HEK293 (cell line): Measurements from ENCODE around the gene ACAP2.

Experiments
- KLF7 ChIP-seq: fragments of 450-650 bp; formaldehyde crosslinking; IDR thresholded peaks from 2 replicates; pipeline ENCODE4 v1.5.1; 2016; ENCODE audit warnings: missing biosample characterization, missing genetic modification characterization, borderline replicate concordance
- KLF9 ChIP-seq: fragments of 450-650 bp; formaldehyde crosslinking; IDR thresholded peaks from 2 replicates; pipeline ENCODE4 v1.5.1; 2016; ENCODE audit warnings: missing biosample characterization, missing genetic modification characterization, low read depth
- MYNN ChIP-seq: fragments of 450-650 bp; formaldehyde crosslinking; IDR thresholded peaks from 2 replicates; pipeline ENCODE4 v1.5.1; 2016; ENCODE audit warnings: missing biosample characterization, missing genetic modification characterization, borderline replicate concordance
- PRDM4 ChIP-seq: fragments of 450-650 bp; formaldehyde crosslinking; IDR thresholded peaks from 2 replicates; pipeline ENCODE4 v1.5.1; 2017; ENCODE audit warnings: missing biosample characterization, missing genetic modification characterization
- SCRT1 ChIP-seq: fragments of 450-650 bp; formaldehyde crosslinking; IDR thresholded peaks from 2 replicates; pipeline ENCODE4 v1.5.1; 2016; ENCODE audit warnings: missing biosample characterization, missing genetic modification characterization, borderline replicate concordance
- SP2 ChIP-seq: fragments of 450-650 bp; formaldehyde crosslinking; IDR thresholded peaks from 2 replicates; pipeline ENCODE4 v1.5.1; 2016; ENCODE audit warnings: missing biosample characterization, missing genetic modification characterization
- ZBTB26 ChIP-seq: fragments of 450-650 bp; formaldehyde crosslinking; optimal IDR thresholded peaks from 2 replicates; pipeline ENCODE3; 2016; ENCODE audit warnings: missing biosample characterization, mild to moderate bottlenecking, missing genetic modification characterization
- ZBTB44 ChIP-seq: fragments of 450-650 bp; IDR thresholded peaks from 2 replicates; pipeline ENCODE4 v1.5.1; 2018; ENCODE audit warnings: missing biosample characterization, mild to moderate bottlenecking, missing genetic modification characterization
- ZFHX2 ChIP-seq: fragments of 450-650 bp; formaldehyde crosslinking; conservative IDR thresholded peaks from 2 replicates; pipeline ENCODE4 v1.5.1; 2016; ENCODE audit warnings: missing biosample characterization, missing genetic modification characterization
- ZNF132 ChIP-seq: fragments of 450-650 bp; formaldehyde crosslinking; IDR thresholded peaks from 2 replicates; pipeline ENCODE4 v1.5.1; 2017; ENCODE audit warnings: missing biosample characterization, missing genetic modification characterization, borderline replicate concordance
- ZNF169 ChIP-seq: fragments of 450-650 bp; formaldehyde crosslinking; IDR thresholded peaks from 2 replicates; pipeline ENCODE4 v1.5.1; 2016; ENCODE audit warnings: missing biosample characterization, missing genetic modification characterization
- ZNF174 ChIP-seq: fragments of 450-650 bp; formaldehyde crosslinking; IDR thresholded peaks from 2 replicates; pipeline ENCODE4 v1.5.0; 2017; ENCODE audit warnings: missing biosample characterization, mild to moderate bottlenecking, missing genetic modification characterization
- ZNF24 ChIP-seq: fragments of 450-650 bp; formaldehyde crosslinking; IDR thresholded peaks from 2 replicates; pipeline ENCODE4 v1.5.1; 2016; ENCODE audit warnings: missing biosample characterization, missing genetic modification characterization
- ZNF362 ChIP-seq: fragments of 450-650 bp; formaldehyde crosslinking; IDR thresholded peaks from 2 replicates; pipeline ENCODE4 v1.5.1; 2016; ENCODE audit warnings: missing biosample characterization, missing genetic modification characterization
- ZNF404 ChIP-seq: fragments of 450-650 bp; formaldehyde crosslinking; IDR thresholded peaks from 2 replicates; pipeline ENCODE4 v1.5.1; 2017; ENCODE audit warnings: missing biosample characterization, missing genetic modification characterization
- ZNF426 ChIP-seq: fragments of 450-650 bp; formaldehyde crosslinking; IDR thresholded peaks from 2 replicates; pipeline ENCODE4 v1.5.1; 2017; ENCODE audit warnings: missing biosample characterization, missing genetic modification characterization, mild to moderate bottlenecking, inconsistent platforms, moderate library complexity
- ZNF549 ChIP-seq: fragments of 450-650 bp; IDR thresholded peaks from 2 replicates; pipeline ENCODE4 v1.5.1; 2018; ENCODE audit warnings: missing biosample characterization, missing genetic modification characterization, mild to moderate bottlenecking, inconsistent platforms, moderate library complexity
- ZNF560 ChIP-seq: fragments of 450-650 bp; formaldehyde crosslinking; IDR thresholded peaks from 2 replicates; pipeline ENCODE4 v1.5.1; 2017; ENCODE audit warnings: missing biosample characterization, missing genetic modification characterization, borderline replicate concordance
- ZNF621 ChIP-seq: fragments of 450-650 bp; formaldehyde crosslinking; IDR thresholded peaks from 2 replicates; pipeline ENCODE4 v1.5.1; 2017; ENCODE audit warnings: missing biosample characterization, missing genetic modification characterization
- ZNF626 ChIP-seq: fragments of 450-650 bp; sonication (Bioruptor Pico); formaldehyde crosslinking; IDR thresholded peaks from 2 replicates; pipeline ENCODE4 v1.5.1; 2018; ENCODE audit warnings: missing biosample characterization, missing genetic modification characterization, inconsistent platforms
- ZNF785 ChIP-seq: fragments of 450-650 bp; formaldehyde crosslinking; IDR thresholded peaks from 2 replicates; pipeline ENCODE4 v1.5.1; 2016; ENCODE audit warnings: missing biosample characterization, missing genetic modification characterization
- ZNF792 ChIP-seq: fragments of 450-650 bp; formaldehyde crosslinking; IDR thresholded peaks from 2 replicates; pipeline ENCODE4 v1.5.1; 2016; ENCODE audit warnings: missing biosample characterization, missing genetic modification characterization
- ZSCAN23 ChIP-seq: fragments of 450-650 bp; formaldehyde crosslinking; IDR thresholded peaks from 2 replicates; pipeline ENCODE4 v1.5.1; 2016; ENCODE audit warnings: missing biosample characterization, missing genetic modification characterization
- ZSCAN30 ChIP-seq: fragments of 450-650 bp; IDR thresholded peaks from 2 replicates; pipeline ENCODE4 v1.5.1; 2018; ENCODE audit warnings: missing biosample characterization, mild to moderate bottlenecking, missing genetic modification characterization, moderate library complexity
- TF ChIP-seq, protein P1 (sequence below): fragments of 450-650 bp; formaldehyde crosslinking; conservative IDR thresholded peaks from 2 replicates; pipeline ENCODE4 v1.5.1; 2016; ENCODE audit warnings: low read depth, missing biosample characterization, missing genetic modification characterization
- TF ChIP-seq, protein P2 (sequence below): fragments of 450-650 bp; formaldehyde crosslinking; IDR thresholded peaks from 2 replicates; pipeline ENCODE4 v1.5.1; 2017; ENCODE audit warnings: missing biosample characterization, missing genetic modification characterization

ACAP2 gene

GRCh38 chr3:195270817-195271409 lies 171.9 kb downstream of the ACAP2 start, which contains the start of gene XXYLT1 (continued):
- no peak for TF ChIP-seq ZNF560 (tag by site-specific recombination)
- TF ChIP-seq ZFHX2 (tag by site-specific recombination) = no peak
- peak; percentile 76 for TF ChIP-seq ZBTB26 (tag by site-specific recombination)
- TF ChIP-seq ZSCAN23 (tag by site-specific recombination) = no peak
- no peak for TF ChIP-seq ZNF549 (tag by site-specific recombination)
- no peak for TF ChIP-seq ZNF24
- TF ChIP-seq, protein P1, sequence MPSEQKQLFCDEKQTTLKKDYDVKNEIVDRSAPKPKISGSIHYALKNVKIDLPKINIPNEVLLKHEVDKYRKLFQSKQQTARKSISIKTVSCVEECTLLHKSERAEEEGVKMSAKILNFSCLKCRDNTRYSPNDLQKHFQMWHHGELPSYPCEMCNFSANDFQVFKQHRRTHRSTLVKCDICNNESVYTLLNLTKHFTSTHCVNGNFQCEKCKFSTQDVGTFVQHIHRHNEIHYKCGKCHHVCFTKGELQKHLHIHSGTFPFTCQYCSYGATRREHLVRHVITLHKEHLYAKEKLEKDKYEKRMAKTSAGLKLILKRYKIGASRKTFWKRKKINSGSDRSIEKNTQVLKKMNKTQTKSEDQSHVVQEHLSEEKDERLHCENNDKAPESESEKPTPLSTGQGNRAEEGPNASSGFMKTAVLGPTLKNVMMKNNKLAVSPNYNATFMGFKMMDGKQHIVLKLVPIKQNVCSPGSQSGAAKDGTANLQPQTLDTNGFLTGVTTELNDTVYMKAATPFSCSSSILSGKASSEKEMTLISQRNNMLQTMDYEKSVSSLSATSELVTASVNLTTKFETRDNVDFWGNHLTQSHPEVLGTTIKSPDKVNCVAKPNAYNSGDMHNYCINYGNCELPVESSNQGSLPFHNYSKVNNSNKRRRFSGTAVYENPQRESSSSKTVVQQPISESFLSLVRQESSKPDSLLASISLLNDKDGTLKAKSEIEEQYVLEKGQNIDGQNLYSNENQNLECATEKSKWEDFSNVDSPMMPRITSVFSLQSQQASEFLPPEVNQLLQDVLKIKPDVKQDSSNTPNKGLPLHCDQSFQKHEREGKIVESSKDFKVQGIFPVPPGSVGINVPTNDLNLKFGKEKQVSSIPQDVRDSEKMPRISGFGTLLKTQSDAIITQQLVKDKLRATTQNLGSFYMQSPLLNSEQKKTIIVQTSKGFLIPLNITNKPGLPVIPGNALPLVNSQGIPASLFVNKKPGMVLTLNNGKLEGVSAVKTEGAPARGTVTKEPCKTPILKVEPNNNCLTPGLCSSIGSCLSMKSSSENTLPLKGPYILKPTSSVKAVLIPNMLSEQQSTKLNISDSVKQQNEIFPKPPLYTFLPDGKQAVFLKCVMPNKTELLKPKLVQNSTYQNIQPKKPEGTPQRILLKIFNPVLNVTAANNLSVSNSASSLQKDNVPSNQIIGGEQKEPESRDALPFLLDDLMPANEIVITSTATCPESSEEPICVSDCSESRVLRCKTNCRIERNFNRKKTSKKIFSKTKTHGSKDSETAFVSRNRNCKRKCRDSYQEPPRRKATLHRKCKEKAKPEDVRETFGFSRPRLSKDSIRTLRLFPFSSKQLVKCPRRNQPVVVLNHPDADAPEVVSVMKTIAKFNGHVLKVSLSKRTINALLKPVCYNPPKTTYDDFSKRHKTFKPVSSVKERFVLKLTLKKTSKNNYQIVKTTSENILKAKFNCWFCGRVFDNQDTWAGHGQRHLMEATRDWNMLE (tag by site-specific recombination) = no peak
- TF ChIP-seq ZNF792 (tag by site-specific recombination) = no peak
- no peak for TF ChIP-seq ZNF362 (tag by site-specific recombination)
- no peak for TF ChIP-seq ZNF169
- no peak for TF ChIP-seq ZNF785
- no peak for TF ChIP-seq MYNN (tag by site-specific recombination)
- no peak for TF ChIP-seq PRDM4 (tag by site-specific recombination)
- TF ChIP-seq ZNF426 = no peak
- TF ChIP-seq KLF7 (tag by site-specific recombination) = no peak; the same call in 1 of the 2 replicates
- TF ChIP-seq ZNF404 (tag by site-specific recombination) = no peak
- TF ChIP-seq KLF9 (tag by site-specific recombination) = peak; percentile 58; the same call in 1 of the 2 replicates
- TF ChIP-seq ZBTB44 (tag by site-specific recombination) = no peak
- TF ChIP-seq, protein P2, sequence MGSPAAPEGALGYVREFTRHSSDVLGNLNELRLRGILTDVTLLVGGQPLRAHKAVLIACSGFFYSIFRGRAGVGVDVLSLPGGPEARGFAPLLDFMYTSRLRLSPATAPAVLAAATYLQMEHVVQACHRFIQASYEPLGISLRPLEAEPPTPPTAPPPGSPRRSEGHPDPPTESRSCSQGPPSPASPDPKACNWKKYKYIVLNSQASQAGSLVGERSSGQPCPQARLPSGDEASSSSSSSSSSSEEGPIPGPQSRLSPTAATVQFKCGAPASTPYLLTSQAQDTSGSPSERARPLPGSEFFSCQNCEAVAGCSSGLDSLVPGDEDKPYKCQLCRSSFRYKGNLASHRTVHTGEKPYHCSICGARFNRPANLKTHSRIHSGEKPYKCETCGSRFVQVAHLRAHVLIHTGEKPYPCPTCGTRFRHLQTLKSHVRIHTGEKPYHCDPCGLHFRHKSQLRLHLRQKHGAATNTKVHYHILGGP = no peak
- no peak for TF ChIP-seq ZNF132 (tag by site-specific recombination)
- TF ChIP-seq ZNF174 (tag by site-specific recombination) = no peak
- TF ChIP-seq ZSCAN30 = peak; percentile 81
- TF ChIP-seq SCRT1 (tag by site-specific recombination) = no peak
- TF ChIP-seq ZNF621 = no peak
- peak; percentile 80 for TF ChIP-seq SP2 (tag by site-specific recombination)
- no peak for TF ChIP-seq ZNF626 (tag by site-specific recombination)
